Body of pancreas (tissue), 4 donors: ENCODE results near the gene LPP.

Experiments used
- CTCF ChIP-seq, 7 experiments: fragments of 450-650 bp in 4 of 7; fragments of 200-600 bp in 3 of 7; sonication (generic) in 3 of 7; IDR thresholded peaks; one replicate each; pipeline ENCODE4 v1.5.1; 2016 to 2019; ENCODE audit warnings: antibody characterized with exemption in 7 of 7
- POLR2A ChIP-seq, 3 donors: fragments of 450-650 bp; IDR thresholded peaks; one replicate each; pipeline ENCODE4 v1.6.1; 2016; ENCODE audit warnings: antibody characterized with exemption in 3 of 3, mild to moderate bottlenecking in 2 of 3

DNA sequence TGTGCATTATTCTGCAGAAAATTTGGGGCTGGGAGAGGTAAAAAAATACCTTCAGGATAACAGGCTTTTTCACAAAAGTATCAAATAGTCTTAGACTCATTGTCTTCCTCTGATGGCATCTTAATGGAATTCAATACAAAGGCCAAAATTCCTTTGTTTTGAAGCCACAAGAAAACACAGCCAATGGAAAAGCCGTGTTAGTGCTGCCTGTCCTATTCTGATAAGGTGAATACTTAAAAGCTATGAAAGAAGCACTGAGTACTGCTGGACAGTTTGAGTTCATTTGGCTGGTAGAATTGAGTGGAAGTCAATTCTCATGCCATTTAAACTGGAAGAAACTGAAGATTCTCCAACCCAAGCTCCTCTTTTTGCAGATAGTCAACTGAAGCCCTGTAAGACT lies 622.5 kb downstream of the LPP start:
- no peak for TF ChIP-seq CTCF (IDR thresholded peaks at IDR 0.05)
- TF ChIP-seq POLR2A (IDR thresholded peaks at IDR 0.05): no peak
